GM12878 (cell line): ENCODE measurements around the gene SMC3. TPM values are rescaled to one million over a fixed set of nuclear protein-coding genes. Genes with fewer than 3 reads are reported as not detected.

ENCODE experiments used
- ATAC-seq: fragments of 200-7000 bp; cut with Tn5 transposase; 3 replicates; pipeline ENCODE4 v1.9.1; 2020; ENCODE audit warnings: mild to moderate bottlenecking, moderate library complexity
- BruUV-seq: library from RNA; stranded (reverse); fragments of 400-500 nt; replicated peaks from 2 replicates; lab custom pipeline; 2021; lab: Mats Ljungman, UMichigan
- CTCF ChIA-PET: fragments of 300-600 bp; sonication (Branson Sonifier 250); formaldehyde crosslinking; extraction: SDS; loops from one replicate; lab custom pipeline; 2021; ENCODE audit warnings: inconsistent platforms; lab: Yijun Ruan, JAX
- POLR2A ChIA-PET: fragments of 350-600 bp; formaldehyde crosslinking; extraction: SDS; loops from one replicate; lab custom pipeline; 2021; ENCODE audit warnings: inconsistent platforms; lab: Charles Lee
- RAD21 ChIA-PET: fragments of 300-600 bp; sonication (Branson Sonifier 250); formaldehyde crosslinking; loops from one replicate; lab custom pipeline; 2023; ENCODE audit warnings: antibody characterized with exemption; ENCODE audit not compliant: unreplicated experiment; lab: Charles Lee
- SMC1A ChIA-PET: fragments of 300-600 bp; sonication (Branson Sonifier 250); formaldehyde crosslinking; loops from one replicate; lab custom pipeline; 2023; ENCODE audit not compliant: unreplicated experiment, uncharacterized antibody; lab: Charles Lee
- DNase-seq: peaks from one replicate; pipeline ENCODE4 v3.0.0-alpha.2; 2011; ENCODE audit warnings: low read depth, low spot score
- FAIRE-seq: peaks from 3 replicates; lab custom pipeline; 2011; peaks lifted over from hg19 to GRCh38; lab: Jason Lieb, UNC
- H2AFZ ChIP-seq: 2 replicates; pipeline ENCODE4 v1.6.0; 2011; ENCODE audit warnings: low read depth, low read length, control low read depth; ENCODE audit not compliant: control insufficient read depth
- H3K27ac ChIP-seq: 2 replicates; pipeline ENCODE4 v1.5.1; 2011; ENCODE audit warnings: control low read depth; ENCODE audit not compliant: control insufficient read depth, insufficient read depth
- H3K27me3 ChIP-seq, 2 experiments: replicated peaks in 1 of 2; 2 replicates each; pipeline versions ENCODE4 v1.6.0 to v1.6.1; 2011; ENCODE audit warnings: low read length in 1 of 2; ENCODE audit not compliant: control insufficient read depth in 2 of 2, insufficient read depth in 2 of 2
- H3K36me3 ChIP-seq, 2 experiments: 2 replicates each; pipeline ENCODE4 v1.5.1; 2011; ENCODE audit warnings: low read length in 1 of 2; ENCODE audit not compliant: control insufficient read depth in 2 of 2, insufficient read depth in 2 of 2
- H3K4me1 ChIP-seq: 2 replicates; pipeline ENCODE4 v1.6.1; 2011; ENCODE audit warnings: mild to moderate bottlenecking, low read length, moderate library complexity, mixed read lengths; ENCODE audit not compliant: control insufficient read depth, insufficient read depth
- H3K4me2 ChIP-seq: 2 replicates; pipeline ENCODE4 v1.6.0; 2011; ENCODE audit warnings: control low read depth; ENCODE audit not compliant: control insufficient read depth, insufficient read depth
- H3K4me3 ChIP-seq: fragments of 200-600 bp; sonication (generic); 2 replicates; pipeline ENCODE4 v1.5.1; 2016
- H3K79me2 ChIP-seq: 2 replicates; pipeline ENCODE4 v1.6.0; 2011; ENCODE audit warnings: low read length; ENCODE audit not compliant: control insufficient read depth, insufficient read depth
- H3K9ac ChIP-seq: 2 replicates; pipeline ENCODE4 v1.8.0; 2011; ENCODE audit warnings: low read length, control low read depth, mixed read lengths; ENCODE audit not compliant: control insufficient read depth, insufficient read depth
- H3K9me3 ChIP-seq: replicated peaks from 3 replicates; pipeline ENCODE4 v1.5.1; 2011; ENCODE audit warnings: mild to moderate bottlenecking, low read length; ENCODE audit not compliant: control insufficient read depth, insufficient read depth
- H4K20me1 ChIP-seq: 2 replicates; pipeline ENCODE4 v1.6.0; 2011; ENCODE audit not compliant: control insufficient read depth, insufficient read depth
- CREB1 ChIP-seq: IDR thresholded peaks from 2 replicates; pipeline ENCODE4 v1.6.1; 2012; ENCODE audit warnings: low read depth, mild to moderate bottlenecking, inconsistent platforms
- ETV6 ChIP-seq, 2 experiments: fragments of 450-650 bp in 1 of 2; IDR thresholded peaks in 1 of 2; conservative IDR thresholded peaks in 1 of 2; 2 replicates each; pipeline ENCODE4 v1.6.1; 2014; ENCODE audit warnings: antibody characterized with exemption in 1 of 2, borderline replicate concordance in 1 of 2, low read depth in 1 of 2, mild to moderate bottlenecking in 1 of 2, moderate library complexity in 1 of 2
- FOS ChIP-seq: IDR thresholded peaks from 3 replicates; pipeline ENCODE4 v1.6.1; 2011; ENCODE audit warnings: borderline replicate concordance; ENCODE audit not compliant: insufficient read length; ENCODE audit errors: extremely low read depth
- JUNB ChIP-seq: IDR thresholded peaks from 2 replicates; pipeline ENCODE4 v1.6.1; 2016; ENCODE audit warnings: antibody characterized with exemption, mild to moderate bottlenecking
- KLF5 ChIP-seq: fragments of 450-650 bp; IDR thresholded peaks from 2 replicates; pipeline ENCODE4 v1.6.1; 2014; ENCODE audit warnings: mild to moderate bottlenecking; ENCODE audit not compliant: partially characterized antibody
- MAX ChIP-seq: IDR thresholded peaks from 2 replicates; pipeline ENCODE4 v1.6.1; 2012; ENCODE audit warnings: low read depth, low read length, improper control_type of control experiment
- MXI1 ChIP-seq: fragments of 150-350 bp; IDR thresholded peaks from 2 replicates; pipeline ENCODE4 v1.6.1; 2011; ENCODE audit warnings: low read depth, mild to moderate bottlenecking, inconsistent platforms, low read length, improper control_type of control experiment
- MYB ChIP-seq: fragments of 150-350 bp; IDR thresholded peaks from 2 replicates; pipeline ENCODE4 v1.6.1; 2014; ENCODE audit warnings: mild to moderate bottlenecking, low read depth, low read length, borderline replicate concordance
- PAX8 ChIP-seq: fragments of 450-650 bp; IDR thresholded peaks from 2 replicates; pipeline ENCODE4 v1.6.1; 2017; ENCODE audit warnings: mild to moderate bottlenecking, moderate library complexity
- POLR2A ChIP-seq: IDR thresholded peaks from 2 replicates; pipeline ENCODE4 v1.6.1; 2011; ENCODE audit warnings: low read depth, mild to moderate bottlenecking, low read length
- PRDM15 ChIP-seq: fragments of 450-650 bp; formaldehyde crosslinking; IDR thresholded peaks from 2 replicates; pipeline ENCODE4 v1.4.0; 2020; ENCODE audit warnings: mild to moderate bottlenecking, moderate library complexity
- RUNX3 ChIP-seq: IDR thresholded peaks from 2 replicates; pipeline ENCODE4 v1.6.1; 2012; ENCODE audit warnings: low read length, inconsistent platforms
- SKIL ChIP-seq: fragments of 450-650 bp; IDR thresholded peaks from 2 replicates; pipeline ENCODE4 v1.6.1; 2017; ENCODE audit warnings: mild to moderate bottlenecking, low read depth, inconsistent platforms; ENCODE audit not compliant: poor library complexity, severe bottlenecking
- SMARCA5 ChIP-seq: fragments of 450-650 bp; IDR thresholded peaks from 2 replicates; pipeline ENCODE4 v1.6.1; 2017; ENCODE audit warnings: mild to moderate bottlenecking
- SMC3 ChIP-seq: IDR thresholded peaks from 2 replicates; pipeline ENCODE4 v1.6.1; 2011; ENCODE audit warnings: low read length, improper control_type of control experiment, borderline replicate concordance
- YBX1 ChIP-seq: fragments of 450-650 bp; IDR thresholded peaks from 2 replicates; pipeline ENCODE4 v1.6.1; 2016; ENCODE audit warnings: antibody characterized with exemption
- YY1 ChIP-seq: IDR thresholded peaks from 2 replicates; pipeline ENCODE4 v1.6.1; 2011; ENCODE audit warnings: low read depth, mild to moderate bottlenecking, low read length
- ZNF217 ChIP-seq: fragments of 450-650 bp; IDR thresholded peaks from 2 replicates; pipeline ENCODE4 v1.6.1; 2017; ENCODE audit warnings: antibody characterized with exemption, mild to moderate bottlenecking
- ZNF384 ChIP-seq: IDR thresholded peaks from 2 replicates; pipeline ENCODE4 v1.6.1; 2012; ENCODE audit warnings: low read depth, mild to moderate bottlenecking, low read length, improper control_type of control experiment, borderline replicate concordance
- WGBS: methylation state at CpG from one replicate; pipeline ENCODE4 v1.1.6; 2016; ENCODE audit warnings: low lambda C conversion rate; ENCODE audit not compliant: insufficient replicate concordance, insufficient coverage; ENCODE audit errors: missing lambda C conversion rate; 5-methylcytosine and 5-hydroxymethylcytosine counted together
- in situ Hi-C: fragments of 300-500 bp; cut with MboI; formaldehyde crosslinking; loops from 9 replicates; pipeline ENCODE4 v1.14.3; 2018; ENCODE audit warnings: mixed read lengths
- intact Hi-C: fragments of 100-400 bp; cut with micrococcal nuclease; formaldehyde crosslinking; loops from one replicate; pipeline ENCODE4 v1.14.2; 2022; ENCODE audit not compliant: unreplicated experiment
- polyA plus RNA-seq, 11 experiments: library from polyadenylated mRNA; depleted of rRNA in 4 of 11; unstranded in 6 of 11; stranded (reverse) in 5 of 11; fragments of >200 nt; fragmentation: Nextera tagmentation in 4 of 11; fragmentation: Illumina TruSeq in 1 of 11; extraction: Ambion mirVana in 4 of 11; extraction: Trizol in 1 of 11; gene quantifications; 1 replicate in 1 of 11; 2 replicates in 10 of 11; pipeline versions ENCODE4 v1.2.1 to v1.2.3, GENCODE V29; 2011 to 2016; ENCODE audit warnings: inconsistent platforms in 2 of 11, missing spikeins in 2 of 11, low read depth in 1 of 11
- total RNA-seq, 4 experiments: library from RNA; depleted of rRNA in 3 of 4; stranded (reverse); fragments of >200 nt in 3 of 4; fragmentation: Illumina TruSeq in 1 of 4; extraction: Trizol in 1 of 4; gene quantifications; 2 replicates each; pipeline versions ENCODE4 v1.2.1 to v1.2.3, GENCODE V29; 2013 to 2021

SMC3 gene
- total and polyA plus RNA-seq, 10 of the 15 experiments (the other 5 are each of a cell fraction or from before 2014, with no cell fraction given), result 30.4 to 123 (median 48.3) TPM

- WGBS, result 28% methylated on average over 9 of the region's 9 CpGs
- FAIRE-seq (peak; percentile 98), ATAC-seq (peak; percentile 99), DNase-seq (no peak)
- CTCF ChIA-PET, result interaction anchor here (0.8 to 3.8 kb wide), 10 partner anchors 7 to 54 kb away, joined by 3 to 19 read pairs (median 6); no protein-coding TSS in a partner anchor
- no peak overlapping the region for H3K4me3 ChIP-seq
- BruUV-seq, result no TSS peak
- RAD21 ChIA-PET, result interaction anchor here (0.8 kb wide), 1 partner anchor 250 kb away, joined by 3 read pairs; no protein-coding TSS in a partner anchor
- SMC1A ChIA-PET, result interaction anchor here (0.9 kb wide), 1 partner anchor 10 kb away, joined by 3 read pairs; no protein-coding TSS in a partner anchor
- no peaks in the 10 kb centered on the region for H3K79me2 ChIP-seq
- no peak overlapping the region for H3K9ac ChIP-seq
- no peaks in the 10 kb centered on the region; the same call in 2 of the 3 replicates for H3K9me3 ChIP-seq
- no peaks in the 10 kb centered on the region for H3K36me3 ChIP-seq
- H3K27me3 ChIP-seq, result no peaks in the 10 kb centered on the region
- H3K4me1 ChIP-seq, result no peaks in the 10 kb centered on the region
- POLR2A ChIA-PET, result no interaction called here
- no peaks in the 10 kb centered on the region for H4K20me1 ChIP-seq
- in situ Hi-C loops, result loop anchor here (10.0 kb wide), 1 partner anchor 422 kb away; no protein-coding TSS in a partner anchor
- H3K27ac ChIP-seq, result no peak overlapping the region
- H3K4me2 ChIP-seq, result no peak overlapping the region
- H2AFZ ChIP-seq, result peak overlapping the region; percentile 57
- intact Hi-C loops, result loop anchor here (2.0 to 10.0 kb wide), 2 partner anchors 44 to 1758 kb away; no protein-coding TSS in a partner anchor
- TF ChIP-seq YBX1, result no peak
- TF ChIP-seq KLF5, result no peak
- no peak for TF ChIP-seq SKIL
- TF ChIP-seq MAX, result no peak
- TF ChIP-seq POLR2A, result no peak
- peak; percentile 37; the same call in 1 of the 2 replicates for TF ChIP-seq RUNX3
- TF ChIP-seq CREB1, result no peak
- no peak for TF ChIP-seq JUNB
- no peak for TF ChIP-seq MXI1
- TF ChIP-seq PAX8, result no peak
- no peak for TF ChIP-seq ZNF217
- TF ChIP-seq SMARCA5, result peak; percentile 31; the same call in 1 of the 2 replicates
- no peak for TF ChIP-seq MYB
- TF ChIP-seq FOS, result no peak
- TF ChIP-seq PRDM15 (CRISPR knock-in tag), result no peak
- TF ChIP-seq ETV6 (conservative IDR thresholded peaks at IDR 0.05 in 1 of 2, IDR thresholded peaks at IDR 0.05 in 1 of 2; ENCODE audit: borderline replicate concordance in 1 of 2, low read depth in 1 of 2), result no peak
- TF ChIP-seq ZNF384, result no peak
- TF ChIP-seq SMC3, result peak; percentile 69
- peak; percentile 93 for TF ChIP-seq YY1
These were observed 10.4 kb upstream of the SMC3 start for GRCh38 chr10:110556969-110557601.
